Tibial artery (tissue), 4 donors: Measurements from ENCODE around the gene MBOAT2.

Experiments
- DNase-seq, 2 donors: peaks; one replicate each; pipeline ENCODE4 v3.0.0-alpha.2; 2019
- H3K27ac ChIP-seq, 2 donors: fragments of 200-600 bp; sonication (generic) in 1 of 2; 1 replicate in 1 of 2; 2 replicates in 1 of 2; pipeline ENCODE4 v1.5.1; 2018 to 2019; ENCODE audit warnings: mild to moderate bottlenecking in 1 of 2
- H3K27me3 ChIP-seq, 2 donors: fragments of 200-600 bp; sonication (generic) in 1 of 2; one replicate each; pipeline versions ENCODE4 v1.5.1 to v1.6.0; 2016 to 2019
- H3K36me3 ChIP-seq, 3 donors: fragments of 200-600 bp; sonication (generic) in 2 of 3; one replicate each; pipeline ENCODE4 v1.5.1; 2016 to 2019; ENCODE audit warnings: mild to moderate bottlenecking in 2 of 3
- H3K4me1 ChIP-seq, 4 donors: fragments of 200-600 bp; sonication (generic) in 2 of 4; 1 replicate in 3 of 4; 2 replicates in 1 of 4; pipeline ENCODE4 v1.5.1; 2016 to 2019
- H3K4me3 ChIP-seq, 2 donors: fragments of 200-600 bp; sonication (generic) in 1 of 2; 1 replicate in 1 of 2; 2 replicates in 1 of 2; pipeline ENCODE4 v1.5.1; 2018 to 2019; ENCODE audit warnings: mild to moderate bottlenecking in 2 of 2
- H3K9me3 ChIP-seq, 3 donors: fragments of 200-600 bp; sonication (generic) in 1 of 3; one replicate each; pipeline ENCODE4 v1.5.1; 2016 to 2019
- CTCF ChIP-seq, 2 experiments: fragments of 200-600 bp in 1 of 2; fragments of 450-650 bp in 1 of 2; IDR thresholded peaks; one replicate each; pipeline ENCODE4 v1.5.1; 2017 to 2019; ENCODE audit warnings: antibody characterized with exemption in 2 of 2, mild to moderate bottlenecking in 1 of 2, moderate library complexity in 1 of 2
- intact Hi-C: fragments of 100-400 bp; cut with DNase I; formaldehyde crosslinking; loops from one replicate; pipeline ENCODE4 v1.15.0; 2023; ENCODE audit warnings: low total_unique reads

The MBOAT2 gene

GRCh38 chr2:8851811-8852560, 151.5 kb downstream of the MBOAT2 start:
- Histone ChIP-seq H3K27me3 (no peaks in the 10 kb centered on the region), H3K9me3 (no peaks in the 10 kb centered on the region), H3K27ac (no peak overlapping the region), H3K4me1 (no peaks in the 10 kb centered on the region), H3K4me3 (no peak overlapping the region), H3K36me3 (no peaks in the 10 kb centered on the region)
- TF ChIP-seq CTCF (IDR thresholded peaks at IDR 0.05): no peak
- intact Hi-C loops: no loop called here
- DNase-seq: no peak

- H3K27me3 ChIP-seq: peaks cover 0 to 5% of the 10 kb centered on the region in 2 donors
- no peaks in the 10 kb centered on the region for H3K4me1 ChIP-seq
- no peaks in the 10 kb centered on the region for H3K9me3 ChIP-seq
- no peak overlapping the region for H3K27ac ChIP-seq
- no peak overlapping the region for H3K4me3 ChIP-seq
- no peak for TF ChIP-seq CTCF (IDR thresholded peaks at IDR 0.05)
- intact Hi-C loops: no loop called here
- DNase-seq: no peak
- no peaks in the 10 kb centered on the region for H3K36me3 ChIP-seq
These were observed 152.5 kb downstream of the MBOAT2 start for GRCh38 chr2:8850845-8851487.

GRCh38 chr2:8849327-8849726, 154.2 kb downstream of the MBOAT2 start:
- Histone ChIP-seq H3K36me3 (no peaks in the 10 kb centered on the region), H3K27me3 (peaks cover 0 to 5% of the 10 kb centered on the region in 2 donors), H3K4me3 (no peak overlapping the region), H3K9me3 (no peaks in the 10 kb centered on the region), H3K27ac (no peak overlapping the region), H3K4me1 (no peaks in the 10 kb centered on the region)
- DNase-seq: no peak
- intact Hi-C loops: no loop called here
- no peak for TF ChIP-seq CTCF (IDR thresholded peaks at IDR 0.05)

- no peak for DNase-seq
- intact Hi-C loops: no loop called here
- no peaks in the 10 kb centered on the region for H3K36me3 ChIP-seq
These were observed 155.0 kb downstream of the MBOAT2 start for GRCh38 chr2:8848328-8849100.

GRCh38 chr2:8847400-8847799, 156.1 kb downstream of the MBOAT2 start:
- DNase-seq: no peak
- no peaks in the 10 kb centered on the region for H3K9me3 ChIP-seq
- intact Hi-C loops: no loop called here
- no peak overlapping the region for H3K4me3 ChIP-seq
- peaks cover 0 to 5% of the 10 kb centered on the region in 2 donors for H3K27me3 ChIP-seq
- no peaks in the 10 kb centered on the region for H3K4me1 ChIP-seq
- no peak for TF ChIP-seq CTCF (IDR thresholded peaks at IDR 0.05)
- no peaks in the 10 kb centered on the region for H3K36me3 ChIP-seq
- H3K27ac ChIP-seq: no peak overlapping the region

More at GRCh38 chr2:8848328-8849100, 155.0 kb downstream of the MBOAT2 start:
- TF ChIP-seq CTCF (IDR thresholded peaks at IDR 0.05): no peak
- peaks cover 0 to 5% of the 10 kb centered on the region in 2 donors for H3K27me3 ChIP-seq
- no peak overlapping the region for H3K4me3 ChIP-seq
- no peak overlapping the region for H3K27ac ChIP-seq
- no peaks in the 10 kb centered on the region for H3K4me1 ChIP-seq
- H3K9me3 ChIP-seq: no peaks in the 10 kb centered on the region
